ENCODE measurements around the gene PRC1.

Gene PRC1

DNA sequence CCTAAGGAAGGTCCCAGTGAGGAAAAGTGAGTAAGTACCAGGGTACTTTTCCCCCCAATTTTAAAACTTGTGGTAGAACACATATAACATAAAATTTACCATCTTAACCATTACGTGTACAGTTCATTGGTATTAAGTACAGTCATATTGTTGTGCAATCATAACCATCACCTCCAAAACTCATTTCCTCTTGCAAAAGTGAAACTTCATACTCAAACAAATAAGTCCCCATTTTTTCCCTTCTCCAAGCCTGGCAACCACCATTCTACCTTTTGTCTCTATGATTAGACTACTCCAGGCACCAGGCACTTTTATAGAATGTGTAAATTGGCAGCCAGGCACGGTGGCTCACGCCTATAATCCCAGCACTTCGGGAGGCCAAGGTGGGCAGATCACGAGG is 12.2 kb downstream of the PRC1 start:
- no peak overlapping the region for H3K4me3 ChIP-seq (ENCODE audit: low read depth, low read length)
- DNase-seq (ENCODE audit: low read depth): no peak
- TF ChIP-seq, protein P1, sequence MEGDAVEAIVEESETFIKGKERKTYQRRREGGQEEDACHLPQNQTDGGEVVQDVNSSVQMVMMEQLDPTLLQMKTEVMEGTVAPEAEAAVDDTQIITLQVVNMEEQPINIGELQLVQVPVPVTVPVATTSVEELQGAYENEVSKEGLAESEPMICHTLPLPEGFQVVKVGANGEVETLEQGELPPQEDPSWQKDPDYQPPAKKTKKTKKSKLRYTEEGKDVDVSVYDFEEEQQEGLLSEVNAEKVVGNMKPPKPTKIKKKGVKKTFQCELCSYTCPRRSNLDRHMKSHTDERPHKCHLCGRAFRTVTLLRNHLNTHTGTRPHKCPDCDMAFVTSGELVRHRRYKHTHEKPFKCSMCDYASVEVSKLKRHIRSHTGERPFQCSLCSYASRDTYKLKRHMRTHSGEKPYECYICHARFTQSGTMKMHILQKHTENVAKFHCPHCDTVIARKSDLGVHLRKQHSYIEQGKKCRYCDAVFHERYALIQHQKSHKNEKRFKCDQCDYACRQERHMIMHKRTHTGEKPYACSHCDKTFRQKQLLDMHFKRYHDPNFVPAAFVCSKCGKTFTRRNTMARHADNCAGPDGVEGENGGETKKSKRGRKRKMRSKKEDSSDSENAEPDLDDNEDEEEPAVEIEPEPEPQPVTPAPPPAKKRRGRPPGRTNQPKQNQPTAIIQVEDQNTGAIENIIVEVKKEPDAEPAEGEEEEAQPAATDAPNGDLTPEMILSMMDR (IDR thresholded peaks at IDR 0.05; ENCODE audit: low read depth, low read length, missing control alignments): no peak
- in situ Hi-C loops (cut with HindIII; ENCODE audit: low sequenced_read_pairs): no loop called here

DNA sequence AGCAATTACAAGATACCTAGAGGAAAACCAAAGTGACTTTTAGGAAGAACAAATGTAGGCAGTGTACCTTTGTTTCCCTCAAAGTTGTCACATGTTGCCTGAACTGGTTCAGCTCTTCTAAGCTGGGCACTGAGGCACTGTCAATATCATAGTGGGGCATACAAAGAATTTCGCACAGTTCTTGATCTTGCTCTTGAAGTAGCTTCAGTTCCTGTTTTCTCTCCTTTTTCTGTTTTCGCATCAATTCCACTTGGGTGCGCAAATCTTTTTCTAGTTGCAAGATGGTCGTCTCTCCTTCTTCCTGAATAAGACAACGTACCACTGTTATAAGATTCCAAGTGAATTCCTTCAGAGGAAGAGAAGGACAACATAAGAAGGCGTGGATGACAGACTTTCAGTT is 12.7 kb downstream of the PRC1 start:
- TF ChIP-seq, protein P1 (IDR thresholded peaks at IDR 0.05; ENCODE audit: low read depth, low read length, missing control alignments): no peak
- DNase-seq (ENCODE audit: low read depth): no peak
- no peak overlapping the region for H3K4me3 ChIP-seq (ENCODE audit: low read depth, low read length)
- in situ Hi-C loops (cut with HindIII; ENCODE audit: low sequenced_read_pairs): no loop called here

DNA sequence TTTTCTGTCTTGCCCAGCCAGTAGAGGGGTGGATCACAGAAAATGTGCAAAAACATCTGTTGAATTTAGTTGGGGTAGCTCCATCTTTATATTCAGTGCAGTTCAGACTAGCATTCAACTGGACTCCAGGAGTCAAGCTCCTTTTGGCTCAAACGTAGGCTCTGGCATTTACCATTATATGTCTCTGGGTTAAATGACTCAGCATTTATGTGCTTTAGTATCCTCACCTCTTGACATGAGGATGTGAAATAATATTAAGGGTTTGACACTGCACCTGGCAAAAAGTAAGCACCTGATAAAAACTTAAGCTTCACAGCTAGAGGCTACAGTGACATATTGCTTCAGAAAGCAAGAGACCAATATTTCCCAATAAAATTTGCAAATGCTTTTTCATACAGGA is 14.8 kb downstream of the PRC1 start:
- TF ChIP-seq, protein P1 (IDR thresholded peaks at IDR 0.05; ENCODE audit: low read depth, low read length, missing control alignments): no peak
- no peak for DNase-seq (ENCODE audit: low read depth)
- in situ Hi-C loops (cut with HindIII; ENCODE audit: low sequenced_read_pairs): no loop called here
- H3K4me3 ChIP-seq (ENCODE audit: low read depth, low read length): no peak overlapping the region

DNA sequence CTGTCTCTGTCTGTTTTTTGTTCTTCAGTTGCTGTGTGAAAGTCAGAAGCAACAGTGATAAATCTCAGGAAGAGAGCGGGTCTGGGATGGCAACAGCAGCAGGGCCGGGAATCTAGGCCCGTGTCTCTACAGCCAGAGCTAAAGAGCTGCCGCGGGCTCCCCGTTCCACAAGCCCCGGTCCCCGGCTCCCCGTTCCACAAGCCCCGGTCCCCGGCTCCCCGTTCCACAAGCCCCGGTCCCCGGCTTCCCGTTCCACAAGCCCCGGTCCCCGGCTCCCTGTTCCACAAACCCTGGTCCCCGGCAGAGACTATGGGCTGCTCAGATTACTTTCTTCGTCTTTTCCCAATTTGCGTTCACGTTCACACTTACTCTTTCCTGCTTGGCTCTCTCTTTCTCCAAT is 20.1 kb downstream of the PRC1 start:
- in situ Hi-C loops (cut with HindIII; ENCODE audit: low sequenced_read_pairs): no loop called here
- DNase-seq (ENCODE audit: low read depth): no peak
- TF ChIP-seq, protein P1 (IDR thresholded peaks at IDR 0.05; ENCODE audit: low read depth, low read length, missing control alignments): no peak
- no peak overlapping the region for H3K4me3 ChIP-seq (ENCODE audit: low read depth, low read length)

DNA sequence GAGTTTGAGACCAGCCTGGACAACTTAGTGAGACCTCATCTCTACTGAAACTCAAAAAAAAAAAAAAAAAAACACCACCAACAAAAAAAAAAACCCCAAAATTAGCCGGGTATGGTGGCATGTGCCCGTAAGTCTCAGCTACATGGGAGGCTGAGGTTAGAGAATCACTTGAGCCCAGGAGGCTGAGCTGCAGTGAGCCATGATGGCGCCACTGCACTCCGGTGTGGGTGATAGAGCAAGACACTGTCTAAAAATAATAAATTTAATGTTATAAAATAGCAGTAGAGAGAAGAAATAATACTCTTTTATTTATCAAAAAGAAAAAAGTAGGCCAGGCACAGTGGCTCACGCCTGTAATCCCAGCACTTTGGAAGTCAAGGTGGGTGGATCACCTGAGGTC is 22.2 kb downstream of the PRC1 start:
- in situ Hi-C loops (cut with HindIII; ENCODE audit: low sequenced_read_pairs): no loop called here
- H3K4me3 ChIP-seq (ENCODE audit: low read depth, low read length): no peak overlapping the region
- DNase-seq (ENCODE audit: low read depth): no peak
- TF ChIP-seq, protein P1 (IDR thresholded peaks at IDR 0.05; ENCODE audit: low read depth, low read length, missing control alignments): no peak

DNA sequence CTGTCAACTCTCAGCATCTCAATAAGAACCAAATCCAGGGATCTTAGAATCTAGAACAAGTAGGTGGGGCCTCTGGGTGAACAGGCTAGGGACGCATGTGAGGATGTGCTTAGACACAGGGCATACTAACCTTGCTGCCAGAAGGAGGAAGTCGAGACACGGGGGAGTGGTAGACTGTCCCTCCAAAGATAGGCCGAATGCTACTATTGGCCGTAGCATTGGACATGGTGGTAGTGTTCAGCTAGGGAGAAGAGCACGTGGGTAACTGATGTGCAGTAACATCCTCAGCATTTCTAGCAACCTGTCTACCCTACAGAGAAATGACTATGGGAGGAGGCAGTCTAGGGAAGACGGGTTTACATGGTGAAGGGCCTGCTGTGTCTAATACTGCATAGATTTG is 24.1 kb downstream of the PRC1 start:
- no peak for DNase-seq (ENCODE audit: low read depth)
- no peak overlapping the region for H3K4me3 ChIP-seq (ENCODE audit: low read depth, low read length)
- in situ Hi-C loops (cut with HindIII; ENCODE audit: low sequenced_read_pairs): no loop called here
- TF ChIP-seq, protein P1 (IDR thresholded peaks at IDR 0.05; ENCODE audit: low read depth, low read length, missing control alignments): no peak

DNA sequence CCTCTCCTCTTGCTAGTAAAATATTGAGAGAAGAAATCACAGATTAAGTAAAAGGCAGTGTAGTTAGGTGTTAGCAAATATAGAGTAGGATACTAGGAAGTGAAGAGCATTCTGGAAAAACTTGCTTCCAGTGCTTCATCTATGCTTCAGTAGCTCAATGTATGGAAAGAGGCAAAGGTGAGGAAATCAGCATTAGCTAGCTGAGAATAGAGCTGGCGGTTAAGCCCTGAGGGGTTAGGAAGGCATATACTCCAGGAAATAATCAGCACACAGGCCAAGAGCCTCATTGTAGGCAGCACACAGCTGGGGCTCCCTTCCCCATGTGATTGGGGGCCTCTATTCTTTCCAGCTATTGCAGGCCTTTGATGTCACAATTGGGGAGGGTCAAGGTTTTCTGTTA is 25.9 kb downstream of the PRC1 start:
- TF ChIP-seq, protein P1 (IDR thresholded peaks at IDR 0.05; ENCODE audit: low read depth, low read length, missing control alignments): no peak
- no peak overlapping the region for H3K4me3 ChIP-seq (ENCODE audit: low read depth, low read length)
- in situ Hi-C loops (cut with HindIII; ENCODE audit: low sequenced_read_pairs): no loop called here
- no peak for DNase-seq (ENCODE audit: low read depth)

Measured in astrocyte of the cerebellum (primary cell).